HG02973 (cell line): ENCODE measurements around the gene POLR1E.
"Not testable (repeated sequence)": the region's sequence is repeated elsewhere in the genome, so short reads cannot be mapped to it uniquely, and the experiment has no call there.

Experiments used
- ATAC-seq: cut with Tn5 transposase; IDR thresholded peaks from one replicate; pipeline ENCODE4 v1.9.1; 2021; ENCODE audit warnings: moderate library complexity; ENCODE audit not compliant: unreplicated experiment

The POLR1E gene

DNA sequence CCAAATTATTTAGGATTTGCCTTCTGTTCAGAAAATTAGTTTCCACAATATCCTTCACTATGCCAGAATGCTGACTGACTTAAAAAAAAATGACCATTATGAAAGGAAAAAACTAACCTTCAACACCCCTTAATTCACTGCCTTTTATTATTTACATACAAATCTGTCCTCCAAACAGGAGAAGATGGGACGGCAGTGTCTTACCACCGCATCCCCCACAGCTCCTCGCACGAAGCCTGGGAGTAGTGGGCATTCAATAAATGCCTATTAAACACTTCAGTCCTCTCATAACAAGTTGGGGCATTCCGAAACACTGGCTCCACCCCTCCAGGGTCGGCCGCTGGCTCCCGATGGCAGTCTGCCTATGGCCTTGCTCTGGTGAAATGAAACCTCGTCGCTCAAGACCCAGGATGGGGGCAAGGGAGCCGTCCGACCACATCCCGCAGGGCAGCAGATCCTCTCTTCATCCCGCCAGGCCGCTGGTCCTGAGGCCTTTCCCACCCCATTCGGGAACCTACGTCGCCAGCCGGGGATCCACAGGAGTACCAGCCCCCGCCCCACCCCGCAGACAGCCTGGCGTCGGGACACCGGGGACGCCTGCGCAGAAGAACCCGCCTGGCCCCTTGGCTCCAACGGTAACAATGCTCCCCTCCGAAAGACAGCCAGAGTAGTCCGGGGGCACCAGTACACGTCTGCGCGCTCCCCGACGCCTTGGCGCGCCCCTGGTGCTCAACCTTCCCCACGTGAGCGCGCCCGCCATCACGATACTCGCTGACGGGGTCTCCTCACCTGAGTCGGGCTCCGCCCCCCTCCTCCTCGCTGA is 21.1 kb upstream of the POLR1E start:
- ATAC-seq: peak; percentile 39

DNA sequence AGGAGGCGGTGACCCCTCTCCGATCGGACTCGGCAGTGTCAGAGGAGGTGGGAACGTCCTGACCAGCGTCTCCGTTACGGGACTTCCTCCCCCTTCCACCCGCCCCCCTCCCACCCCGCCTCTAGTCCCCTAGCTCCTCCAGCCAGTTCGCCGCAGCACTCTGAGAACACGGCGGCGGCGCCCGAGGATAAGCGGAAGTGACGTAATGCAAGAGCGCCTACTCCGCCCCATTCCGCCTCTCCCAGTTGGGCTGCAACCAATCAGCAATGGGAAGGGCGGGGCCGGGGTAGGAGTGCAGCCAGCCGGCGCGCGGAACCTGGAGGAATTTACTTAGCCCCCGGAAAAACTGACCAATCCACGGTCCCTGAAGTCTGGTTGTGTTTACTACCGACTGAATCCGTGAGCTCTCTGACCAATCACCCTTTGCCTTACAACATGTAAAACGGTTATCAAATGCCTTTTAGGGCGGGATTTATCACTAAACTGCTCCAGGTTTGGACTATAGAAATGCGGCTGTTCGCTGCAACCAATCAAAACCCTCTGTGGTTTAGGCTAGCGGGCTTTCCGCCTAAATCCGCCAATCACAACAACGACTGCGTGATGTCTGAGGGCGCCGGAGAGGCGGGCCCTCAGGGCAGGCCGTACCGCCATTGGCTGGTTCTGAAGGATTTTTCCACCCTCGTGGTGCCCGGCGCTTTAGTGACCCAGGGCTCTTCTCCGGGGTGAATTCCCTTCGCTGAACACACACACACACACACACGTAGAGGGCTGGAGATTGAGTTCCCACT is 20.3 kb upstream of the POLR1E start, which contains the start of gene ZBTB5:
TSS of gene ZBTB5 (minus strand) at position 202 of the 788 bp plus-strand sequence. CDS start 22,899 bp downstream, outside the sequence.
- peak; percentile 77 for ATAC-seq

DNA sequence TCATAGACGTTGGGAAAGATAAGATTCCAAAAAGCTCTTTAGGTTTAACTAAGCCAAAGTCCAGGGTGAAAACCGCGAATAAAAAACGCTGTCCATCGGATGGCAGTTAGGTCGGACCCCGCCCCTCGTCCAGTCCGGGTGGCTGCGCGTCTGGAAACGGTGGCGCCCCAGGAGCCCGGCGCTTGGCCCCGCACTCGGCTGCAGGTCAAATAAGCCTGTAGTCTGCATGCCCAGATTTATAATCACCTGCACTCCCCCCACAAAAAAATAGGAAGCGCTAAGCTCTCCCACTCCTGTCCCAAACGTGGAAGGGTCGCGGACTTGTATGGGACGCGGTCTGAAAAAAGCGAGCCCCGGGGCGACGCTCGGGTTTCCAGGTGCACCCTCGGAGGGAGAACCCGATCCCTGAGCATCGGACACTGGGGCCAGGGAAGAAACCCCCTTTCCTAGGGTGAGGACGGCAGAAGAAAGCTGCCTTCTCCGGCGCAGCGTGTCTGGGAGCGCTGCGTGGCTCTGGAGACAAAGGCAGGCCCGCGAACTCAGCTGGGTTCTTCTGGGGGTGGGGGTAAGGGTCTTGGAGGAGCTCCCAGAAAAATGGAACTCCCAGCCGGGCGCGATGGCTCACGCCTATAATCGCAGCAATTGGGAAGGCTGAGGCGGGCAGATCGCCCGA is 19.6 kb upstream of the POLR1E start:
- peak; percentile 9 for ATAC-seq

DNA sequence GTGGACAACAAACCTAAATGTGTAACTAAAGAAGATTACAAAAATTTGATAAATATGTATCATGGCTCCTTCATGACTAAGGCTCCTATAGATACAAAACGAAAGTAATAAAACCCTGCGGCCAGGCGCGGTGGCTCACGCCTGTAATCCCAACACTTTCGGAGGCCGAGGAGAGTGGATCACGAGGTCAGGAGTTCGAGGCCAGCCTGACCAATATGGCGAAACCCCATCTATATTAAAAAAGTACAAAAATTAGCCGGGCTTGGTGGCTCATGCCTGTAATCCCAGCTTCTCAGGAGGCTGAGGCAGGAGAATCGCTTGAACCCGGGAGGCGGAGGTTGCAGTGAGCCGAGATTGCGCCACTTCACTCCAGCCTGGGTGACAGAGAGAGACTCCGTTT is 18.2 kb upstream of the POLR1E start:
- ATAC-seq: not testable (repeated sequence)

DNA sequence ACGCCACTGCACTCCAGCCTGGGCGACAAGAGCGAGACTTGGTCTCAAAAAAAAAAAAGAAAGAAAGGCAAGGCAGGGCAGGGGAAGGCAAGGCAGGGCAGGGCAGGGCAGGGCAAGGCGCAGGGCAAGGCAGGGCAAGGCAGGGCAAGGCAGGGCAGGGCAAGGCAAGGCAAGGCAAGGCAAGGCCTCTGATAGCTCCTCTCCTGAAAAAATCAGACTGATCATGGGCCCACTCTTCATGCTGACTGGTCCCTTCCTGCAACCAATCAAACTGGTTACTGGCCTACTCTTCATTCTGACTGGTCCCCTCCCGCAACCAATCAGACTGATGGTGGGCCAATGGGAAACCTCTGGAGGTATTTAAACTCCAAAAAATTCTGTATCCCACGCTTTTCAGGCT is 17.1 kb upstream of the POLR1E start:
- no peak for ATAC-seq

DNA sequence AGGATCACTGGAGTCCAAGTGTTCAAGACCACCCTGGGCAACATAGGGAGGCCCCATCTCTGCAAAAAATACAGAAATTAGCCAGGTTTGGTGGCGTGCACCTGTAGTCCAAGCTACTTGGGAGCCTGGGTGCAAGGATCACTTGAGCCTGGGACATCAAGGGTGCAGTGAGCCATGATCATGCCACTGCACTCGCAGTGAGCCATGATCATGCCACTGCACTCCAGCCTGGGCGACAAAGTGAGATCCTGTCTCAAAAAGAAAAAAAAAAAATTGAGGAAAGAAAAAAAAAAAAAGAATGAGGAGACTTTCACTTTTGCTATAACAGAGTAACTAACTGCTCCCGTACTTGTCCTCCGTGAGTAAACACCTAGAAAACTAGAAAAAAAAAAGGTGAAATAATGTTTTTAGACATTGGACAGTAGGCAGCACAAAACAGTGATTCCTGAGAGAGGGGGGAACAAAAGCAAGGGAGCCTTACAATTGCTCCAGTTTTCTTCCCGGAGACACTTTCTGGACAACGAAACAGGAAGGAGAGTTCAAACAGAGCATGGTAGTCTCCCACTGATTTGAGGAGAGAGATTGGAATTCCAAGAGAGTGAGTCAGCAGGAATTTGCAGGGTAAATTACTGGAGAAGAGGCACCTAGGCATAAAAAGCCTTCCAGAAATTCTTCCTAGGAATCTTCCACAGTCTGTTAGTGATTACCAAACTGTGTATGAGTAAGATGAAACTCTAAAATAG is 13.6 kb upstream of the POLR1E start:
- ATAC-seq: no peak

DNA sequence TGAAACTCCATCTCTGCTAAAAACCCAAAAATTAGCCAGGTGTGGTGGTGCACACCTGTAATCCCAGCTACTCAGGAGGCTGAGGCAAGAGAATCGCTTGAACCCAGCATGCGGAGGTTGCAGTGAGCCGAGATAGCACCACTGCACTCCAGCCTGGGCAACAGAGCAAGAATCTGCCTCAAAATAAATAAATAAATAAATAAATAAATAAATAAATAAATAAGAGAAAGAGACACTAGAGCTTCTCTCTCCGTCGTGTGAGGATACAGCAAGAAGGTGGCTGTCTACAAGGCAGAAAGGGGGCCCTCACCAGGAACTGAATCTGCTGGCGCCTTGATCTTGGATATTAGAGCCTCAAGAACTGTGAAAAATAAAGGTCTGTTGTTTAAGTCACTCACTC is 11.8 kb upstream of the POLR1E start:
- not testable (repeated sequence) for ATAC-seq

DNA sequence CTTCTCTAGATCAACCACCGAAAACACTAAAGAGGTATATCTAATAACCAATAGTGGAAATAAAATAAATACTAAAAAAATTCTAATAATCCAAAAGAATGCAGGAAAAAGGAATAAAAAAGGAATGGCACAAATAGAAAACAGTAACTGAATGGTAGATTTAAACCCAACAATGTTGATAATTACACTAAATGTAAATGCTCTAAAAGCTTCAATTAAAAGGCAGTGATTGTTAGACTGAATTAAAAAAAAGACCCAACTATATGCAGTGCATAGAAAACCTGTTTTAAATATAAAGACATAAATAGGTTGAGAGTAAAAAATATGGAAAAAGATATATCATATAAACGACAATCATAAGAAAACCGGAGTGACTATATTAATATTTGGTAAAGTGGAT is 11.3 kb upstream of the POLR1E start:
- no peak for ATAC-seq

DNA sequence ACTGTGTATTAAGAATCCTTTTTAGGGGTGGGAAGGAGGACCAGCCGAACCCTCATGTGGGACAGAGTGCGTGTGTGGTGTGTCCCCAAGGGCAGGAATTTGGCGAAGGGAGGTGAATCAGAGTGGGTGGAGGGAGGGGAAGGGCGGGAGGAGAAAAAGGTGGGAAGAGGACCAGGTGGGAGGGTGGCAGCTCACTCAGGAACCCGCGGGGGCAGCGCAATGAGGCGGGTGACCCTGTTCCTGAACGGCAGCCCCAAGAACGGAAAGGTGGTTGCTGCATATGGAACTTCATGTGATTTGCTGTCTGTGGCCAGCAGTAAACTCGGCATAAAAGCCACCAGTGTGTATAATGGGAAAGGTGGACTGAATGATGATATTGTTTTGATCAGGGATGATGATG is 8.8 kb upstream of the POLR1E start:
- ATAC-seq: no peak

DNA sequence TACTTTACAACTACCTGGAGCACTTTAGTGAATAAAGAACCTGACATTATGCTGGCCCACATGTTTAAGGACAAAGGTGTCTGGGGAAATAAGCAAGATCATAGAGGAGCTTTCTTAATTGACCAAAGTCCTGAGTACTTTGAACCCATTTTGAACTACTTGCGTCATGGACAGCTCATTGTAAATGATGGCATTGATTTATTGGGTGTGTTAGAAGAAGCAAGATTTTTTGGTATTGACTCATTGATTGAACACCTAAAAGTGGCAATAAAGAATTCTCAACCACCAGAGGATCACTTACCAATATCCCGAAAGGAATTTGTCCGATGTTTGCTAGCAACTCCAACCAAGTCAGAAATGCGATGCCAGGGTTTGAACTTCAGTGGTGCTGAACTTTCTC is 8.3 kb upstream of the POLR1E start:
- ATAC-seq: not testable (repeated sequence)

DNA sequence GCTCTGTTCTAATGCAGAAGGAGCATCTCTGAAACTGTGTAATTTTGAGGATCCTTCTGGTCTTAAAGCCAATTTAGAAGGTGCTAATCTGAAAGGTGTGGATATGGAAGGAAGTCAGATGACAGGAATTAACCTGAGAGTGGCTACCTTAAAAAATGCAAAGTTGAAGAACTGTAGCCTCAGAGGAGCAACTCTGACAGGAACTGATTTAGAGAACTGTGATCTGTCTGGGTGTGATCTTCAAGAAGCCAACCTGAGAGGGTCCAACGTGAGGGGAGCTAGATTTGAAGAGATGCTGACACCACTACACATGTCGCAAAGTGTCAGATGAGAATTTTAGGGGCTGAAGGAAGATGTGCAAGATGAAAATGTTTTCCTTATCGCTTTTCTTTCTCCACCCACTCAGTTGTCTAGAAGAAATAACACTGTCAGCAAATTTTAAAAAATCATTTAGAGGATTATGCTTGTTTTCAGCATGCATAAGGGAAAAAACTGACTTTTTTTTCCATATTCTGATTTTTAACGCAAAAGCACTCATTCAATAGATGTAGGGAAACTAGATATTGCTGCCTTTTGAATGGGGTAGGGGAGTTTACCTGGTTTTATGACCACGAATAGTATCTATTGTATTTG is 7.6 kb upstream of the POLR1E start:
- not testable (repeated sequence) for ATAC-seq

DNA sequence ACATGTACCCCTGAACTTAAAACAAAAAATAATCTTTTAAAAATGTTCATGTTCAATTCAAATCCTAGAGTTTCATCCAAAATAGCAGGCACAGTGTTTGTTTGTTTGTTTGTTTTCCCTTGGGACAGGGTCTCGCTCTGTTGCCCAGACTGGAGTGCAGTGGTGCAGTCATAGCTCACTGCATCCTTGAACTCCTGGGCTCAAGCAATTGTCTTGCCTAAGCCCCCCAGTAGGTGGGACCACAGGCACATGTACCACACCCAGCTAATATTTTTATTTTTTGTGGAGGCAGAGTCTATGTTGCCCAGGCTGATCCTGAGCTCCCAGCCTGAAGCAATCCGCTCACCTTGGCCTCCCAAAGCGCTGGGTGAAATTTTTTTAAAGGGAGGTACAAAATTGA is 5.0 kb upstream of the POLR1E start:
- ATAC-seq: no peak

DNA sequence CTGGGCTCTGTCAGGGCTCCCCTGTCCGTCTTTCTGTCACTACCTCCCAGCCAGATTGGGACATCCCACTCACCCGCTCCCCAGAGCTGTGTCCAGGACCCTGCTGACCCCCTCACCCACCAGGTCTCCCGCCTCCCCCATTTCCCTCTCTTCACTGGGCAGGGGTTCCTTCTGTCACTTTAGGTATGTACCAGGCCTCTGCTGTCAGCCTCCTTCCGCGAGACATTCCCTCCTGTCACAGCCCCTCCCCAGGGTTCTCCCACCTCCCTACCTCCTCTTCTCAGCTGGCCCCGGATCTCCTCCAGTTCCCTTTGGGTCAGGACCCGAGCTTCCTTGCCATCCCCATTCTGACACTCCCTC is 488 bp downstream of the POLR1E start:
- no peak for ATAC-seq

DNA sequence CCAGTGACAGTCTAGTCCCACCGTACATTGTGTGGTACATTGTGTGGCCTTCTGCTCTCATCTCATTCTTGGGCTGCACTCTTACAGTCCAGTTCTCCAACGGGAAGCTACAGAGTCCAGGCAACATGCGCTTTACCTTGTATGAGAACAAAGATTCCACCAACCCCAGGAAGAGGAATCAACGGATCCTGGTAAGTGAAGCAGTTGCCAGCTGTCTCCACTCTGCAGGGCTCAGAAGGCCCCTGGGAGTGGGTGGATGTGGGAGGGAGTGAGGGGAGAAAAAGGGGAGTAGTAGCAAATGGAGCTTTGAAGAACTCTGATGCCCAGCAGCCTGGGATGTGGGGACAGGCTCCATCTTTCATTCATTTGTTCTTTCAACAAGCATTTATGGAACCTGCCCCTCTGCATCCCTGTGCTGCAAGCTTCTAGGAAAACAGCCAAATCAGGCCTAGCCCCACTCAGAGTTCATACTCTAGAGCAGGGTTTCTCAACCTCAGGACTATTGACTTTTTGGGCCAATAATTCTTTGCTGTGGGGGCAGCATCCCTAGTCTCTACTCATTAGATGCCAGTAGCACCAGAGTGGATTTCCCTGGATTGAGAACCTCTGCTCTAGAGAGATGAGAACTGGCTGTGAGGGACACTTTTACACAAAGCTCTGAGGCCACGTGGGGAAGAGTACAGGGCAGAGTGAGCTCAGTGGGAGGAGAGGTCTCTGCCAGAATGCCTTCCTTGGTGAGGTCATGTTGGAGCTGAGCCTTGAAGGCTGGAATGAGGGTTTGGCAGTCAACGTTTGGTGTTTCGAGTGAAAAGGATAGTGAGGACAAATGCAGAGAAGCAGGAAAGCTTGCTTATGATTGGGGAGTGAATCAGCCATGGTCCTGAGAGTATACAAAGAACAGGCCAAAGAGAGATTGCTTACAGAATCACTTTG is 1.1 kb downstream of the POLR1E start:
- no peak for ATAC-seq

DNA sequence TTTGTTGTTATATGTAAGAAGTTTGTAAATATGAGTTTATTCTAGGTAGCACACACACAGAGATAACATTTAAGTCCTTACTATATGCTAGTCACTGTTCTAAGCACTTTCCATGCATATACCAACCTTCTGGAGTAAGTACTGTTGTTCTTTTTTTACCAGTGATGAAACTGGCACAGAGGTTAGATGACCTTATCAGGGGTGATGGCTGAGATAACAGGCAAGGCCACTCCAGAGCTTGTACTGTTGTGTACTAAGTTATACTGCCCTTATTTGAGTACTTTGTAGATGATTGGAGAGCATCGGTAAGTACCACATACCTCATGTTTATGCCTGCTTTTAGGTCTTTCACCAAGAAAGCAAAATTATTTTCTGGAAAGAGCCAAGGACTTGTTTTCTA is 6.2 kb downstream of the POLR1E start:
- no peak for ATAC-seq

DNA sequence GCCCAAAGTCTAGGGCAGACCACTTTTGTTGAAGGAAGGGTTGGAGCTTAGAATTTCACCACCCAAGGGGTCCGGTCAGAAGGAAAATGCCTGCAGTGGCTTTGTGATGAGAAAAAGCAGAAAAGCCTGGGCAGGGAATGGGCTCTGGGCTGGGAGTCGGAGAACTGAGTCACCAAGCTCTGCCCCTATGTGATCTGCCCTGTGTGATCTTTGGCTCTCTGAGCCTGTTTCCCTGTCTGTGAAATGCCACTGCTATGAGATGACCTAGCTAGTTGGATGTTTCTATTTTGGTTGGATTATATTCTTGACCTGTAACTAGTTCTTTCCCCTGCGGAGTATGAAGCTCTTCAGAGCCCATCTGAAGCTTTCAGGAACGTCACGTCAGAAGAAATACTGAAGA is 9.8 kb downstream of the POLR1E start:
- no peak for ATAC-seq

DNA sequence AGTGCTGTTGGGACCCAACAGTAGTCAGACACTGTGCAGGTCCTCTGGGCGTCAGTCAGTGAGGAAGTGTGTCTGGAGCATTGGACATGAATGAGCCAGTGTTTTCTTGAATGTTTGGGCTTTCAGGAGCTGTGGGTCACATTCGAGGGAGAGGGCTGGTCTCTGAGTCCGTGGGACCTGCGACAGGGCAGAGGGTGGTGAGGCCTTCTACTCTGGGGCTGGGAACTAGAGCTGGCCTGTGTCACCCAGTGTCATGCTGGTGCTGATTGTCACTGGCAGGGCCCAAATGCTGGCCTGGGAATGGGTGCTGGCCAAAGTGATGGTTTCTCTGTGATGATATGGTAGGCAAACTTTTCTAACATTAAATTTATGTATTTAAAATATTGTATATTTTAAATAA is 10.3 kb downstream of the POLR1E start:
- no peak for ATAC-seq

DNA sequence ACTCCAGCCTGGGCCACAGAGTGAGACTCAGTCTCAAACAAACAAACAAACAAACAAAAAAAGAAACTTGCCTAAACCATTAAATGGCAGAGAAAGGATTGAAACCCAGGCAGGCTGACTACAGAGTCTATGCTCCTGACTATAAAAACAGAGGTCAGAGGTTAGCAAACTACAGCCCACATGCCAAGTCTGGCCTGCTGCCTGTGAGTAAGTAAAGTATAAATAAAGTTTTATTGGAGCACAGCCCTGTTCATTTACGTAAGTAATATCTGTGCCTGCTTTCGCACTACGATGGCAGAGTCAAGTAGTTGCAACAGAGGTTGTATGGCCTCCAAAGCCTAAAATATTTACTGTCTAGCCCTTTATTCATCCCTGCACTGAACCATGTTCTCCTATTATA is 11.6 kb downstream of the POLR1E start:
- no peak for ATAC-seq

DNA sequence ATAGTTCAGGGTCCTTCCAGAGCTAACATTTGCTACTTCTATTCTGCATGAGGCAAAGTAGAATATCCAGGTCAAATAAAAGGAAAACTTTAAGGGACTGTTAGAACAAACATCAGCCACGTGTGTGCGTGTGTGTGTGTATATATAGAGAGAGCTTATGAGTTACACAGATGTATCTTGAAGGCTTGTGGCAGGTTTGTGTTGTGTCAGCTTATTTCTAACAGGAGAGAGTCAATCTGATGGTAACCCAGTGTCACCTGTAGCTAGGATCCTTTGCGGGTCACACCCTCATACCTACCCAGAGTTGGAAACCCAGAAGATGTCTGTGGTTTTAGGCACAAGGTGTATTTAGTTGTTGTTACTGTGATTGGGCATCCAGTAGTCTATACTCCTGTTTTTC is 12.7 kb downstream of the POLR1E start:
- no peak for ATAC-seq
